GM12878 (cell line): ENCODE results near the gene EED. TPM values are rescaled to one million over a fixed set of nuclear protein-coding genes. Genes with fewer than 3 reads are reported as not detected.
"Not testable (repeated sequence)": the region's sequence is repeated elsewhere in the genome, so short reads cannot be mapped to it uniquely, and the experiment has no call there.

Experiments
- ATAC-seq: fragments of 200-7000 bp; cut with Tn5 transposase; 3 replicates; pipeline ENCODE4 v1.9.1; 2020; ENCODE audit warnings: mild to moderate bottlenecking, moderate library complexity
- BruUV-seq: library from RNA; stranded (reverse); fragments of 400-500 nt; replicated peaks from 2 replicates; lab custom pipeline; 2021; lab: Mats Ljungman, UMichigan
- CTCF ChIA-PET: fragments of 300-600 bp; sonication (Branson Sonifier 250); formaldehyde crosslinking; extraction: SDS; loops from one replicate; lab custom pipeline; 2021; ENCODE audit warnings: inconsistent platforms; lab: Yijun Ruan, JAX
- POLR2A ChIA-PET: fragments of 350-600 bp; formaldehyde crosslinking; extraction: SDS; loops from one replicate; lab custom pipeline; 2021; ENCODE audit warnings: inconsistent platforms; lab: Charles Lee
- RAD21 ChIA-PET: fragments of 300-600 bp; sonication (Branson Sonifier 250); formaldehyde crosslinking; loops from one replicate; lab custom pipeline; 2023; ENCODE audit warnings: antibody characterized with exemption; ENCODE audit not compliant: unreplicated experiment; lab: Charles Lee
- SMC1A ChIA-PET: fragments of 300-600 bp; sonication (Branson Sonifier 250); formaldehyde crosslinking; loops from one replicate; lab custom pipeline; 2023; ENCODE audit not compliant: unreplicated experiment, uncharacterized antibody; lab: Charles Lee
- DNase-seq: peaks from one replicate; pipeline ENCODE4 v3.0.0-alpha.2; 2011; ENCODE audit warnings: low read depth, low spot score
- FAIRE-seq: peaks from 3 replicates; lab custom pipeline; 2011; peaks lifted over from hg19 to GRCh38; lab: Jason Lieb, UNC
- H2AFZ ChIP-seq: 2 replicates; pipeline ENCODE4 v1.6.0; 2011; ENCODE audit warnings: low read depth, low read length, control low read depth; ENCODE audit not compliant: control insufficient read depth
- H3K27ac ChIP-seq: 2 replicates; pipeline ENCODE4 v1.5.1; 2011; ENCODE audit warnings: control low read depth; ENCODE audit not compliant: control insufficient read depth, insufficient read depth
- H3K27me3 ChIP-seq, 2 experiments: replicated peaks in 1 of 2; 2 replicates each; pipeline versions ENCODE4 v1.6.0 to v1.6.1; 2011; ENCODE audit warnings: low read length in 1 of 2; ENCODE audit not compliant: control insufficient read depth in 2 of 2, insufficient read depth in 2 of 2
- H3K36me3 ChIP-seq, 2 experiments: 2 replicates each; pipeline ENCODE4 v1.5.1; 2011; ENCODE audit warnings: low read length in 1 of 2; ENCODE audit not compliant: control insufficient read depth in 2 of 2, insufficient read depth in 2 of 2
- H3K4me1 ChIP-seq: 2 replicates; pipeline ENCODE4 v1.6.1; 2011; ENCODE audit warnings: mild to moderate bottlenecking, low read length, moderate library complexity, mixed read lengths; ENCODE audit not compliant: control insufficient read depth, insufficient read depth
- H3K4me2 ChIP-seq: 2 replicates; pipeline ENCODE4 v1.6.0; 2011; ENCODE audit warnings: control low read depth; ENCODE audit not compliant: control insufficient read depth, insufficient read depth
- H3K4me3 ChIP-seq: fragments of 200-600 bp; sonication (generic); 2 replicates; pipeline ENCODE4 v1.5.1; 2016
- H3K79me2 ChIP-seq: 2 replicates; pipeline ENCODE4 v1.6.0; 2011; ENCODE audit warnings: low read length; ENCODE audit not compliant: control insufficient read depth, insufficient read depth
- H3K9ac ChIP-seq: 2 replicates; pipeline ENCODE4 v1.8.0; 2011; ENCODE audit warnings: low read length, control low read depth, mixed read lengths; ENCODE audit not compliant: control insufficient read depth, insufficient read depth
- H3K9me3 ChIP-seq: replicated peaks from 3 replicates; pipeline ENCODE4 v1.5.1; 2011; ENCODE audit warnings: mild to moderate bottlenecking, low read length; ENCODE audit not compliant: control insufficient read depth, insufficient read depth
- H4K20me1 ChIP-seq: 2 replicates; pipeline ENCODE4 v1.6.0; 2011; ENCODE audit not compliant: control insufficient read depth, insufficient read depth
- IKZF1 ChIP-seq: fragments of 450-650 bp; conservative IDR thresholded peaks from 2 replicates; pipeline ENCODE4 v1.6.1; 2017; ENCODE audit warnings: antibody characterized with exemption, mild to moderate bottlenecking
- NFIC ChIP-seq: IDR thresholded peaks from 2 replicates; pipeline ENCODE4 v1.6.1; 2012; ENCODE audit warnings: low read depth, mild to moderate bottlenecking, inconsistent platforms, low read length, moderate library complexity
- RUNX3 ChIP-seq: IDR thresholded peaks from 2 replicates; pipeline ENCODE4 v1.6.1; 2012; ENCODE audit warnings: low read length, inconsistent platforms
- WGBS: methylation state at CpG from one replicate; pipeline ENCODE4 v1.1.6; 2016; ENCODE audit warnings: low lambda C conversion rate; ENCODE audit not compliant: insufficient replicate concordance, insufficient coverage; ENCODE audit errors: missing lambda C conversion rate; 5-methylcytosine and 5-hydroxymethylcytosine counted together
- in situ Hi-C: fragments of 300-500 bp; cut with MboI; formaldehyde crosslinking; loops from 9 replicates; pipeline ENCODE4 v1.14.3; 2018; ENCODE audit warnings: mixed read lengths
- intact Hi-C: fragments of 100-400 bp; cut with micrococcal nuclease; formaldehyde crosslinking; loops from one replicate; pipeline ENCODE4 v1.14.2; 2022; ENCODE audit not compliant: unreplicated experiment
- polyA plus RNA-seq, 11 experiments: library from polyadenylated mRNA; depleted of rRNA in 4 of 11; unstranded in 6 of 11; stranded (reverse) in 5 of 11; fragments of >200 nt; fragmentation: Nextera tagmentation in 4 of 11; fragmentation: Illumina TruSeq in 1 of 11; extraction: Ambion mirVana in 4 of 11; extraction: Trizol in 1 of 11; gene quantifications; 1 replicate in 1 of 11; 2 replicates in 10 of 11; pipeline versions ENCODE4 v1.2.1 to v1.2.3, GENCODE V29; 2011 to 2016; ENCODE audit warnings: inconsistent platforms in 2 of 11, missing spikeins in 2 of 11, low read depth in 1 of 11
- total RNA-seq, 4 experiments: library from RNA; depleted of rRNA in 3 of 4; stranded (reverse); fragments of >200 nt in 3 of 4; fragmentation: Illumina TruSeq in 1 of 4; extraction: Trizol in 1 of 4; gene quantifications; 2 replicates each; pipeline versions ENCODE4 v1.2.1 to v1.2.3, GENCODE V29; 2013 to 2021

EED gene
- total and polyA plus RNA-seq, 10 of the 15 experiments (the other 5 are each of a cell fraction or from before 2014, with no cell fraction given): 41.5 to 140 (median 72.2) TPM

DNA sequence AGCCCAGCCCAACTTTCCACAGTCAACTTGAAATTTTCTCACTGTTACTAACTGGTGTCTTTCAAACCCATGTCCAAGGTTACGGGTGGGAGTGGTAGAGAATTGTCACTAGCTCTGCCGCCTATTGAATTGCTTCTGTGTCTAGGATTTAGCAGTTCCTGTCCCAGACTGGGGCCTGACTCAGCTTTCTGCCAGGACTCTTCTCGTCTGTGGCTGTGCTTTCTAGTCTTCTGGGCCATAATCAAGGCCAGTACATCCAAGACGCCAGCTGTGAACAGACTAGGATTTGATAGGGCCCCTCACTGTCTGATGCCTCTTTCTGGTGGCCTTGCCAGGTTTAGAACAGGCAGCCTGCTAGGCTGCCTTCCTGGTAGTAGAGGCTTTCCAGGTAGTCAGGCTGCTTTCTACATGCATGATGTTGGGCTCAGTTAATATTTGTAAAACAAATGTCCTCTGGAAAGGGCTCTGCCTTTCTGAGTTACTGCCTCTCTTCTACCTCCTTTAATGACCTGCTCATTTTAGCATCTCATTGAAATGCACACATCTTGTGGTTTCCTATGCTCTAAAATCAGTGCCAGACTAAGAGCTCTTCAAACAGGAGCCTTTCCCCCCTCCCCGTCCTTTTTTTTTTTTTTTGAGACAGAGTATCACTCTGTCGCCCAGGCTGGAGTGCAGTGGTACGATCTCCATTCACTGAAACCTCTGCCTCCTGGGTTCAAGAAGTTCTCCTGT is 44.4 kb downstream of the EED start:
- Histone ChIP-seq H3K4me2 (no peak overlapping the region), H3K4me3 (no peak overlapping the region), H2AFZ (no peak overlapping the region; the same call in none of the 2 replicates), H3K9me3 (no peaks in the 10 kb centered on the region), H4K20me1 (no peaks in the 10 kb centered on the region), H3K4me1 (peaks cover 50% of the 10 kb centered on the region), H3K36me3 (peaks cover 3 to 11% of the 10 kb centered on the region in 2 experiments), H3K27me3 (no peaks in the 10 kb centered on the region), H3K9ac (no peak overlapping the region), H3K79me2 (0 out of 2 replicates have a peak, but pooled peaks cover 2% of the 10 kb centered on the region), H3K27ac (peak overlapping the region; percentile 29; the same call in 1 of the 2 replicates)
- no peak for ATAC-seq
- in situ Hi-C loops (no loop called here), intact Hi-C loops (no loop called here)
- ChIA-PET RAD21 (interaction anchor here (0.6 to 3.2 kb wide), 6 partner anchors 93 to 434 kb away, joined by 3 to 12 read pairs (median 4); partner anchors contain the start of genes CCDC83 and PICALM), SMC1A (interaction anchor here (1.0 to 7.1 kb wide), 11 partner anchors 12 to 286 kb away, joined by 3 to 54 read pairs (median 4); partner anchors contain the start of gene HIKESHI), CTCF (interaction anchor here (0.5 to 2.5 kb wide), 12 partner anchors 13 to 434 kb away, joined by 3 to 17 read pairs (median 4); partner anchors contain the start of genes CCDC83 and HIKESHI), POLR2A (interaction anchor here (1.3 to 1.4 kb wide), 2 partner anchors 11 to 37 kb away, joined by 3 to 4 read pairs; no protein-coding TSS in a partner anchor)
- 36% methylated on average over 7 of the region's 7 CpGs for WGBS
- BruUV-seq: no TSS peak
- DNase-seq: no peak
- TF ChIP-seq IKZF1: no peak
- no peak for TF ChIP-seq NFIC
- TF ChIP-seq RUNX3: 0 out of 2 replicates have a peak, but pooled peaks have one; percentile 35
- FAIRE-seq: no peak

DNA sequence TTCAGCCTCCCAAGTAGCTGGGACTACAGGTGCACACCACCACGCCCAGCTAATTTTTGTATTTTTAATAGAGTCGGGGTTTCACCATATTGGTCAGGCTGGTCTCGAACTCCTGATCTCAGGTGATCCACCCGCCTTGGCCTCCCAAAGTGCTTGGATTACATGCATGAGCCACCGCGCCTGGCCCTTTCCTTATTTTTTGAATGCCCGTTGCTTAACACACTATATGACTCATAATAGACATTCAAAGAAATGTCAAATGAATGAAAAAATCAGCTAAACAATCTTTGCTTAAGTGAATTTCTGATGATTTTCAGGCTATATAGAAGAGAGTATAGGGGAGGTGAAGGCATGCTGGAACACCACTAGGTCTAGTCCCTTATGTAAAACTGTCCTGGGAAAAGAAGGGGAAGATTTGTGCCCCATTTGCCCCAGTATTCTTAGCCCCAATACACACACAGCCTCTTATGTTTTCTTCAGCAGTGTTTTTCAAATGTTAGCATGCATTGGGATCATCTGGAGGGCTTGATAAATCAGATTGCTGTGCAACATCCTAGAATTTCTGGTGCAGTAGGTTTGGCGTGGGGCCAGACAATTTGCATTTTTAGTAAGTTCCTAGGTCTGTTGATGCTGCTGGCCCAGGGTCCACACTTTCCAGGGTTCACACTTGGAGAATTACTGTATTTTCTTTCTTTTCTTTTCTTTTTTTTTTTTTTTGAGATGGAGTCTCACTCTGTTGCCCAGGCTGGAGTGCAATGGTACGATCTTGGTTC is 45.1 kb downstream of the EED start:
- FAIRE-seq, BruUV-seq, H3K4me2 ChIP-seq, DNase-seq, H3K79me2 ChIP-seq, H3K36me3 ChIP-seq, H3K4me3 ChIP-seq, H2AFZ ChIP-seq, H3K9me3 ChIP-seq, H4K20me1 ChIP-seq, ATAC-seq, H3K27ac ChIP-seq, H3K27me3 ChIP-seq, H3K9ac ChIP-seq: not testable (repeated sequence)
- ChIA-PET CTCF (interaction anchor here (0.5 to 2.5 kb wide), 10 partner anchors 12 to 435 kb away, joined by 3 to 17 read pairs (median 4); partner anchors contain the start of genes CCDC83 and HIKESHI), POLR2A (interaction anchor here (0.6 to 1.4 kb wide), 5 partner anchors 11 to 115 kb away, joined by 3 to 6 read pairs (median 3); no protein-coding TSS in a partner anchor), SMC1A (interaction anchor here (0.9 to 7.1 kb wide), 13 partner anchors 12 to 286 kb away, joined by 3 to 54 read pairs (median 4); partner anchors contain the start of gene HIKESHI), RAD21 (interaction anchor here (0.6 to 3.2 kb wide), 7 partner anchors 60 to 435 kb away, joined by 3 to 12 read pairs (median 4); partner anchors contain the start of genes CCDC83 and PICALM)
- 37% methylated on average over 9 of the region's 9 CpGs for WGBS
- H3K4me1 ChIP-seq: peaks cover 50% of the 10 kb centered on the region
- intact Hi-C loops (loop anchor here (5.0 to 10.0 kb wide), 2 partner anchors 347 to 625 kb away; partner anchors contain the start of gene CREBZF), in situ Hi-C loops (loop anchor here (5.0 kb wide), 2 partner anchors 247 to 432 kb away; partner anchors contain the start of gene CCDC83)
